GM20000 (cell line): Measurements from ENCODE around the gene RHOV.

Experiments used
- DNase-seq: peaks from one replicate; pipeline ENCODE4 v3.0.0; 2012; ENCODE audit warnings: low spot score
- CTCF ChIP-seq: IDR thresholded peaks from 2 replicates; pipeline ENCODE4 v1.5.1; 2012; ENCODE audit warnings: mild to moderate bottlenecking, control low read depth; ENCODE audit errors: extremely low read depth, missing control alignments

RHOV gene

GRCh38 chr15:40846841-40847222 lies 27.2 kb downstream of the RHOV start:
- no peak for TF ChIP-seq CTCF
- DNase-seq: no peak

GRCh38 chr15:40845511-40846284 lies 28.3 kb downstream of the RHOV start:
- DNase-seq: no peak
- TF ChIP-seq CTCF: no peak

- DNase-seq: no peak
- no peak for TF ChIP-seq CTCF
These were observed 29.0 kb downstream of the RHOV start for GRCh38 chr15:40845036-40845435.

GRCh38 chr15:40844696-40845030 lies 29.4 kb downstream of the RHOV start:
- no peak for TF ChIP-seq CTCF
- peak; percentile 77 for DNase-seq

GRCh38 chr15:40843885-40844695 lies 29.9 kb downstream of the RHOV start, which contains the start of gene SPINT1:
Gene SPINT1, plus strand, starts transcription at chr15:40844048. Its CDS starts 507 bp downstream, at chr15:40844555.
- DNase-seq: peak; percentile 84
- no peak for TF ChIP-seq CTCF

- peak; percentile 19 for DNase-seq
- no peak for TF ChIP-seq CTCF
These were observed 30.7 kb downstream of the RHOV start for GRCh38 chr15:40843261-40843884.

- no peak for TF ChIP-seq CTCF
- no peak for DNase-seq
These were observed 32.3 kb downstream of the RHOV start for GRCh38 chr15:40841741-40842140.
